Cortex of kidney (tissue), 1 donor: ENCODE data around the gene SLC11A1.
A peak's percentile ranks its signal among the peaks of the same experiment; 100 is the strongest.

ENCODE experiments used
- DNase-seq: peaks from one replicate; lab custom pipeline; 2025; lab: John Stamatoyannopoulos, UW

SLC11A1 gene

GRCh38 chr2:218394298-218395089 lies 12.4 kb downstream of the SLC11A1 start:
- no peak for DNase-seq

GRCh38 chr2:218395090-218395444 lies 13.0 kb downstream of the SLC11A1 start:
- no peak for DNase-seq

DNA sequence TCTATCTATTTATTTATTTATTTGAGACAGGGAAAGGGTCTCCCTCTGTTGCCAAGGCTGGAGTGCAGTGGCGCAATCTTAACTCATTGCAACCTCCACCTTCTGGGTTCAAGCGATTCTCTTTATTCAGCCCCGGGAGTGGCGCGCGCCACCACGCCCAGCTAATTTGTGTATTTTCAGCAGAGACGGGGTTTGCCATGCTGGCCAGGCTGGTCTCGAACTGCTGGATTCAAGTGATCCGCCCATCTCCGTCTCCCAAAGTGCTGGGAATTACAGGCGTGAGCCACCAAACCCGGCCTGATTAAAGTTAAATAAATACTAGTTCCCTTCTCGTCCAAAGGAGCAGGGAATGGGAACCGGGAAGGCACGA lies 13.4 kb downstream of the SLC11A1 start:
- no peak for DNase-seq

DNA sequence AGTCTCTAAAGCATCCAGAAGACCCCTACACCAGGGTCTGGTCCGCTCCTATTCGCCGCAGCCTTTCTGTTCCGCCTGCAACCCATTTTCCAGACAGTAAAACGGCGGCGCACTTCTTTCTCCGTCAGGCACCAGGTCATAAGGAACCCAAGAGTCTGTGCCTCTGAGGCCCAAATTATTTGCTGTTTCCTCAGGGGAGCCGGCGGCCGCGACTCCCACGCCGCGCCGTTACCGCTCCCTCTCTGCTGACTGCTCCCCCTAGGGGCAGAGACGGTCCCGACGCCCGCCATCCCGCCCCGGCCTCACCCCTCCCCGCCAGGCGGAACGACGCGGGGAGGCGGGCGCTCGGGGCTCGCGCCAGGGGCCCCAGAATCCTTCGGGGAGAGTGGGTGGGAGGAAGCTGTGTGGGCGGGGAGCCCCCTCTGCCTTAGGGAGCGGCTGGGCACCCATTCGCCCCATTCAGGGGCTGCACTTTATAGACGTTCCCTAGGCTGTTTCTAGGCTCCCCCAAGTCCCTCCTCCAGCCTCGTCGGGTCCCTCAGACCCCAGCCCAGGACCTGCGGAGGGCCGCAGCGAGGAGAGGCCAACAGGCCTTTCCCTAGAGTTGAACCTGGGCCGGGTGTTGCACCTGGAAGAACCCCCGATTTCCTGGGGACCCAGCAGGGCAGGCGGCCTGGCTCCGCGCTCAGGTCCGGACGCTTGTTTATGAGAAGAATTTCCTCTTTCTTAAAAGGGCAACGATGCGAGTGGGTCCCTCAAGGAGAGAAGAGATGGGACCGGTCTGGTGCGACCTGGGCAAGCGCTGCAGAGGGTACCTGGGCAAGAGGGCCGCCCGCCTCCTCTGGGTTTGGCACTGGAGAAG lies 14.0 kb downstream of the SLC11A1 start:
- peak; percentile 81 for DNase-seq

DNA sequence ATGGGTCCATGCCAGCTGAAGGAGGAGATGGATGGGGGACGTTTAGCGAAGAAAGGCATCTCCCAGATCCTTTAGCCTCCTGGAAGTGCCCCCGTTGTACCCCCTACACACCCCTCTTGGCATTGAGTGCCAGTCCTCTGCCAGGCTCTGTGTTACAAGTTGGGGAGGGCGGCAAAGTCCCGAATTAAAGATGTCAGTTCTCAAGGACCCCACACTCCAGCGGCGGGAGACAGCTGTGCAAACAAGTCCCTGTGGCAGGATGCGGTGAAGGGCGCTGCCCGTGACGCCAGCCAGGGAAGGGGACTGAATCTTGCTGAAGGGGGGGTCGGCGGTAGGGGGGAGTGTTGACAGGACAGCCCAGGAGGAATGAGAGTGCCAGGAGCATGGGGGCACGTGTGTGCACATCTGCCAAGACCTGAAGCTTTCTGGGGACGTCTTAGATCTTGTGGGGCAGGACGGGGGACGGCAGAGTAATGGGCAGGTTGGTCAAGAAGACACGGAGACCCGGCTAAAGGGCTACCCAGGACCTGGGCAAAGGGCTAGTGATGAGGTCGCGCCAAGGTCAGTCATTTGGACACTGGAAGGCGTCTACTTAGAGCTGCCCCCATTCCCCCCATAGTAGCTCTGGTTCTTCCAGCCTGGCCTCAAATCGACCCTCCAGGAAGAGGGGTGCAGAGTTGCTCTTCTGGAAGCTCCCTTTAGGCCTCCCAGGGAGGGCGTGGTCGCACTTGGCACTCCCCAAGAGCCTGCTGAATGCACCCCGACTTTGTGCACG lies 14.8 kb downstream of the SLC11A1 start:
- DNase-seq, result no peak

DNA sequence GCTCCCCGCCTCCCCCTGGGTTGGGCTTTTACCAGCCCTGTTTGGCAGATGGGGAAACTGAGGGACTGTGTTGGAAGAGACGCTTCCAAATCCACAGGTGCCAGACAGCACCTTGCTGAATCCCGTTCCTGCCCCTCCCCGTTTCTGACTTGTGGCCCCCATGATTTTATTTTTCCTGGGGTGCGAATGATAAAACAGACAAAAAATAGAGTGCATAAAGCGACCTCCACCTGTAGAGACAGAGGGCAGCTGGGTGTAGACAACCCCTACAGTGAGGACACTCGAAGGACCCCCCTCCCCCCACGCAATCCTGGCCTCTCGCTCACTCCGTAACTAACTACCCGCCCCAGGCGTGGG lies 15.4 kb downstream of the SLC11A1 start:
- DNase-seq, result no peak

- no peak for DNase-seq
Measured at GRCh38 chr2:218397820-218398436, 15.9 kb downstream of the SLC11A1 start.

GRCh38 chr2:218398437-218399390 lies 16.6 kb downstream of the SLC11A1 start:
- no peak for DNase-seq

- DNase-seq, result peak; percentile 93
Measured at GRCh38 chr2:218399391-218400166, 17.5 kb downstream of the SLC11A1 start, which contains the start of gene CTDSP1. Gene CTDSP1 (plus strand): TSS chr2:218399868. CDS start chr2:218400091, 223 bp downstream.

GRCh38 chr2:218400167-218400929 lies 18.3 kb downstream of the SLC11A1 start:
- no peak for DNase-seq

GRCh38 chr2:218400930-218401881 lies 19.1 kb downstream of the SLC11A1 start:
- DNase-seq, result no peak

- no peak for DNase-seq
Measured at GRCh38 chr2:218401890-218402289, 19.8 kb downstream of the SLC11A1 start.

DNA sequence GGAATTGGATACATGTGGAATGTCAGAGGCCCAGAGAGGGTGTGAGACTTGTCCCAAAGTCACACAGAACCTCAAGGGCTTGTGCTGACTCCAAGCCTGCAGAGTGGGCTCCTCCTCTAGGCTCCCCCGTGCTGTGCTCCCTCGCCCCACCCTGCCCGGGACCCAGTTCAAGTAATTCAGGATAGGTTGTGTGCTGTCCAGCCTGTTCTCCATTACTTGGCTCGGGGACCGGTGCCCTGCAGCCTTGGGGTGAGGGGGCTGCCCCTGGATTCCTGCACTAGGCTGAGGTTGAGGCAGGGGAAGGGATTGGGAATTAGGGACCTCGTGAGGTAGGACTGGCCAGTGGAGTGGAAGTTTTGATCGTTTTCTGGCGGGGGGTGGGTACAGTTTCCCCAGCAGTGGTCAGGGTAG lies 20.4 kb downstream of the SLC11A1 start:
- DNase-seq, result no peak

- DNase-seq, result no peak
Measured at GRCh38 chr2:218402911-218403411, 20.9 kb downstream of the SLC11A1 start.

GRCh38 chr2:218403810-218404209 lies 21.7 kb downstream of the SLC11A1 start:
- DNase-seq, result no peak

- DNase-seq, result no peak
Measured at GRCh38 chr2:218404351-218405085, 22.4 kb downstream of the SLC11A1 start.

- no peak for DNase-seq
Measured at GRCh38 chr2:218405086-218405745, 23.1 kb downstream of the SLC11A1 start.
